Glutamatergic neuron (in vitro differentiated cells): Measurements from ENCODE around the gene PIK3C2G. TPM values are rescaled to one million over a fixed set of nuclear protein-coding genes. Genes with fewer than 3 reads are reported as not detected.

Experiments
- DNase-seq: peaks from one replicate; pipeline ENCODE4 v3.0.0; 2022
- H3K27ac Mint-ChIP-seq: one replicate; pipeline ENCODE4 v1.8.0; 2020; ENCODE audit warnings: mild to moderate bottlenecking, mixed read lengths, inconsistent platforms; ENCODE audit not compliant: unreplicated experiment
- H3K27me3 Mint-ChIP-seq: one replicate; pipeline ENCODE4 v1.8.0; 2020; ENCODE audit warnings: mild to moderate bottlenecking, moderate library complexity, mixed read lengths, inconsistent platforms; ENCODE audit not compliant: unreplicated experiment
- H3K36me3 Mint-ChIP-seq: one replicate; pipeline ENCODE4 v1.8.0; 2020; ENCODE audit warnings: mild to moderate bottlenecking, mixed read lengths, inconsistent platforms; ENCODE audit not compliant: unreplicated experiment
- H3K4me1 Mint-ChIP-seq: one replicate; pipeline ENCODE4 v1.8.0; 2020; ENCODE audit warnings: mild to moderate bottlenecking, low read depth, mixed read lengths, inconsistent platforms; ENCODE audit not compliant: unreplicated experiment
- H3K4me3 Mint-ChIP-seq: one replicate; pipeline ENCODE4 v1.8.0; 2020; ENCODE audit warnings: mild to moderate bottlenecking, mixed read lengths, inconsistent platforms; ENCODE audit not compliant: unreplicated experiment
- H3K9me3 Mint-ChIP-seq: one replicate; pipeline ENCODE4 v1.8.0; 2020; ENCODE audit warnings: mild to moderate bottlenecking, moderate library complexity, mixed read lengths, inconsistent platforms; ENCODE audit not compliant: unreplicated experiment
- CTCF ChIP-seq: fragments of 200-600 bp; sonication (generic); IDR thresholded peaks from one replicate; pipeline ENCODE4 v1.5.0; 2021; ENCODE audit not compliant: partially characterized antibody, unreplicated experiment
- total RNA-seq: library from RNA; stranded (reverse); fragmentation: NEBNext Ultra II Directional; extraction: Animal tissue kit (Norgen Biotek cat#: 25700); gene quantifications from one replicate; pipeline ENCODE4 v1.2.1, GENCODE V29; 2021; ENCODE audit not compliant: unreplicated experiment

Gene PIK3C2G
- total RNA-seq, 1 donor from 2014 or later = not detected

GRCh38 chr12:18430425-18431048 is 169.2 kb downstream of the PIK3C2G start:
- no peaks in the 10 kb centered on the region for H3K27me3 Mint-ChIP-seq
- H3K36me3 Mint-ChIP-seq = no peaks in the 10 kb centered on the region
- DNase-seq = peak; percentile 68
- H3K4me1 Mint-ChIP-seq = peaks cover 38% of the 10 kb centered on the region
- peak overlapping the region; percentile 34 for H3K4me3 Mint-ChIP-seq
- peak overlapping the region; percentile 30 for H3K27ac Mint-ChIP-seq
- H3K9me3 Mint-ChIP-seq = peaks cover 2% of the 10 kb centered on the region
- peak; percentile 85 for TF ChIP-seq CTCF

GRCh38 chr12:18431771-18432170 is 170.5 kb downstream of the PIK3C2G start:
- no peak for DNase-seq
- no peaks in the 10 kb centered on the region for H3K27me3 Mint-ChIP-seq
- H3K9me3 Mint-ChIP-seq = peaks cover 2% of the 10 kb centered on the region
- H3K27ac Mint-ChIP-seq = no peak overlapping the region
- no peaks in the 10 kb centered on the region for H3K36me3 Mint-ChIP-seq
- TF ChIP-seq CTCF = no peak
- no peak overlapping the region for H3K4me3 Mint-ChIP-seq
- peaks cover 40% of the 10 kb centered on the region for H3K4me1 Mint-ChIP-seq

- DNase-seq = no peak
- peaks cover 2% of the 10 kb centered on the region for H3K9me3 Mint-ChIP-seq
- no peak overlapping the region for H3K4me3 Mint-ChIP-seq
- TF ChIP-seq CTCF = no peak
- H3K27ac Mint-ChIP-seq = no peak overlapping the region
- peaks cover 40% of the 10 kb centered on the region for H3K4me1 Mint-ChIP-seq
- no peaks in the 10 kb centered on the region for H3K27me3 Mint-ChIP-seq
- H3K36me3 Mint-ChIP-seq = no peaks in the 10 kb centered on the region
Measured at GRCh38 chr12:18432206-18432605, 170.9 kb downstream of the PIK3C2G start.

GRCh38 chr12:18436170-18436569 is 174.9 kb downstream of the PIK3C2G start:
- no peak for DNase-seq
- H3K4me1 Mint-ChIP-seq = peaks cover 19% of the 10 kb centered on the region
- no peak overlapping the region for H3K4me3 Mint-ChIP-seq
- H3K27ac Mint-ChIP-seq = peak overlapping the region; percentile 23
- no peaks in the 10 kb centered on the region for H3K27me3 Mint-ChIP-seq
- TF ChIP-seq CTCF = no peak
- H3K36me3 Mint-ChIP-seq = no peaks in the 10 kb centered on the region
- H3K9me3 Mint-ChIP-seq = no peaks in the 10 kb centered on the region

GRCh38 chr12:18439541-18439940 is 178.2 kb downstream of the PIK3C2G start:
- H3K9me3 Mint-ChIP-seq = no peaks in the 10 kb centered on the region
- no peak overlapping the region for H3K27ac Mint-ChIP-seq
- H3K4me1 Mint-ChIP-seq = peaks cover 3% of the 10 kb centered on the region
- H3K36me3 Mint-ChIP-seq = no peaks in the 10 kb centered on the region
- no peak overlapping the region for H3K4me3 Mint-ChIP-seq
- DNase-seq = no peak
- no peaks in the 10 kb centered on the region for H3K27me3 Mint-ChIP-seq
- no peak for TF ChIP-seq CTCF
